Muscle layer of colon (tissue), 2 donors: ENCODE measurements around the gene SULF2.

Source experiments
- H3K27ac ChIP-seq: one replicate; pipeline ENCODE4 v1.7.0; 2013; ENCODE audit warnings: low read depth, mild to moderate bottlenecking, low read length, moderate library complexity
- H3K27me3 ChIP-seq, 2 donors: one replicate each; pipeline ENCODE4 v1.7.0; 2013; ENCODE audit warnings: low read length in 2 of 2, mild to moderate bottlenecking in 2 of 2; ENCODE audit not compliant: insufficient read depth in 2 of 2, control insufficient read depth in 1 of 2
- H3K36me3 ChIP-seq: one replicate; pipeline ENCODE4 v1.7.0; 2013; ENCODE audit warnings: mild to moderate bottlenecking, low read length; ENCODE audit not compliant: insufficient read depth
- H3K4me1 ChIP-seq: one replicate; pipeline ENCODE4 v1.7.0; 2013; ENCODE audit warnings: mild to moderate bottlenecking, low read length; ENCODE audit not compliant: insufficient read depth
- H3K4me3 ChIP-seq, 2 donors: one replicate each; pipeline ENCODE4 v1.7.0; 2013; ENCODE audit warnings: low read length in 2 of 2, low read depth in 1 of 2, mild to moderate bottlenecking in 1 of 2, moderate library complexity in 1 of 2
- H3K9ac ChIP-seq: one replicate; pipeline ENCODE4 v1.7.0; 2013; ENCODE audit warnings: low read length
- H3K9me3 ChIP-seq: one replicate; pipeline ENCODE4 v1.7.0; 2013; ENCODE audit warnings: mild to moderate bottlenecking, low read length
- donor health status: abdominal sarcoma.
- donor health status: Adenocarcinoma of cecum.

SULF2 gene

DNA sequence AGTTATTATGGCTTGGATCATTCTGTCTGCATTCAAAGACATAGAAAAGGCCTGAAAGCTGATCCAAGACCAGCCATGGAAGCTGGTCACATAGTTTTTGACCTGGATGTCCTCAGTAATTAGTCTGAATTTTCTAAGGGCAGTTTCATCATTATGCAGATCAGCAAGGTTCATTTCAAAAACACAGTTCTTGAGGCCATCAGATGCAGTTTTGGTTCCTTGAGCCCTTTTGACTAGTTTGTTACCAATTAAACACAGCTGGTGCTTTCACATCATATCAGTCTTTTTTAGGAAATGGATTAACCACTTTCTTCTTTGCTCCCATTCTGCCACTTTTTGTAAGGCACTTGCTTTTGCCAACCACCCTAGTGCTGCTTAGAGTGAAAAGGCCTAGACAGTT lies 154.2 kb downstream of the SULF2 start:
- no peak overlapping the region for H3K9ac ChIP-seq
- no peak overlapping the region for H3K27ac ChIP-seq
- no peaks in the 10 kb centered on the region for H3K27me3 ChIP-seq
- peaks cover 27% of the 10 kb centered on the region for H3K36me3 ChIP-seq
- no peak overlapping the region for H3K4me3 ChIP-seq
- H3K4me1 ChIP-seq, result no peaks in the 10 kb centered on the region
- no peaks in the 10 kb centered on the region for H3K9me3 ChIP-seq

- Histone ChIP-seq H3K9me3 (no peaks in the 10 kb centered on the region), H3K27ac (no peak overlapping the region), H3K36me3 (peaks cover 19% of the 10 kb centered on the region), H3K4me1 (no peaks in the 10 kb centered on the region), H3K27me3 (no peaks in the 10 kb centered on the region), H3K4me3 (no peak overlapping the region), H3K9ac (no peak overlapping the region)
Observed at GRCh38 chr20:47629907-47630306, 155.4 kb downstream of the SULF2 start.

GRCh38 chr20:47627540-47627939 lies 157.7 kb downstream of the SULF2 start:
- Histone ChIP-seq H3K9me3 (no peaks in the 10 kb centered on the region), H3K9ac (no peak overlapping the region), H3K36me3 (peaks cover 13% of the 10 kb centered on the region), H3K4me1 (no peaks in the 10 kb centered on the region), H3K27me3 (no peaks in the 10 kb centered on the region), H3K4me3 (no peak overlapping the region), H3K27ac (no peak overlapping the region)

GRCh38 chr20:47623206-47623605 lies 162.1 kb downstream of the SULF2 start:
- no peaks in the 10 kb centered on the region for H3K27me3 ChIP-seq
- no peak overlapping the region for H3K4me3 ChIP-seq
- H3K9ac ChIP-seq, result no peak overlapping the region
- peaks cover 9% of the 10 kb centered on the region for H3K36me3 ChIP-seq
- no peaks in the 10 kb centered on the region for H3K9me3 ChIP-seq
- H3K27ac ChIP-seq, result no peak overlapping the region
- H3K4me1 ChIP-seq, result no peaks in the 10 kb centered on the region

DNA sequence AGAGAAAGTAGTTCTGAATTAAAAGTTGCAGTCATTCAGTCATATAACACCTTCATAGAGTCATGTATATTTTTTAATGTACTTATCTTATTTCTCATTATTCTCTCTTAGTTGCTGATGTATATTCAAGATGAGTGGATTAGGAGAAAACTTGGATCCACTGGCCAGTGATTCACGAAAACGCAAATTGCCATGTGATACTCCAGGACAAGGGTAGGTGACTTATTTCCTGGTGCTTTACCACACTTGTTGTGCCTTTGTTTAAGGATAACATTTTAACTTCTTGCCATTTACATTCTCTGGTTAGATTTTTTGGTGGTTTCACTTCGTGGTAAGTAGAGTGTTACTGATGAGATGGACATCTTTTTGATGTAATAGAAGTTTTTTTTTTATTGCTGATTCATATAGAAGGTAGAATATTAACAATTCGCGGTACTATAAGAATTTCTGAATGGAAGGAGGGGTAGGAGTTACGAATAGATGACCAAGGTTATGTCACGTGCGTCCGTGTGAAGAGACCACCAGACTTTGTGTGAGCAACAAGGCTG lies 163.1 kb downstream of the SULF2 start:
- no peak overlapping the region for H3K9ac ChIP-seq
- H3K27me3 ChIP-seq, result no peaks in the 10 kb centered on the region
- H3K4me3 ChIP-seq, result no peak overlapping the region
- H3K4me1 ChIP-seq, result no peaks in the 10 kb centered on the region
- peaks cover under 1% of the 10 kb centered on the region for H3K36me3 ChIP-seq
- no peak overlapping the region for H3K27ac ChIP-seq
- no peaks in the 10 kb centered on the region for H3K9me3 ChIP-seq

GRCh38 chr20:47620808-47621805 lies 164.2 kb downstream of the SULF2 start:
- no peaks in the 10 kb centered on the region for H3K36me3 ChIP-seq
- H3K27me3 ChIP-seq, result no peaks in the 10 kb centered on the region
- no peak overlapping the region for H3K4me3 ChIP-seq
- H3K27ac ChIP-seq, result no peak overlapping the region
- no peaks in the 10 kb centered on the region for H3K9me3 ChIP-seq
- H3K9ac ChIP-seq, result no peak overlapping the region
- no peaks in the 10 kb centered on the region for H3K4me1 ChIP-seq

DNA sequence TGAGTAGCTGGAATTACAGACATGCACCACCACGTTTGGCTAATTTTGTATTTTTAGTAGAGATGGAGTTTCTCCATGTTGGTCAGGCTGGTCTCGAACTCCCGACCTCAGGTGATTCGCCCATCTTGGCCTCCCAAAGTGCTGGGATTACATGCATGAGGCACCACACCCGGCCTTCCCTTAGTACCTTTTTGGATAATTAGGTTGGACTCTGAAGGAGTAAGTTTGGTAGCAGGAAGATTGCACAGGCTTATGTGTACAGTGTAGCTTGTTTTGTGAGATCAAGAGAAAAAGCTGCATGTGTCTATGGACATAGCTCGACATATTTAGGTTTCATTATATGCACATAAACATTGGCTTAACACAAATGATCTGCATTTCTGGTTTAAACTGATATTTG lies 166.8 kb downstream of the SULF2 start:
- Histone ChIP-seq H3K4me1 (no peaks in the 10 kb centered on the region), H3K27ac (no peak overlapping the region), H3K9me3 (no peaks in the 10 kb centered on the region), H3K27me3 (no peaks in the 10 kb centered on the region), H3K9ac (no peak overlapping the region), H3K36me3 (no peaks in the 10 kb centered on the region), H3K4me3 (no peak overlapping the region)

DNA sequence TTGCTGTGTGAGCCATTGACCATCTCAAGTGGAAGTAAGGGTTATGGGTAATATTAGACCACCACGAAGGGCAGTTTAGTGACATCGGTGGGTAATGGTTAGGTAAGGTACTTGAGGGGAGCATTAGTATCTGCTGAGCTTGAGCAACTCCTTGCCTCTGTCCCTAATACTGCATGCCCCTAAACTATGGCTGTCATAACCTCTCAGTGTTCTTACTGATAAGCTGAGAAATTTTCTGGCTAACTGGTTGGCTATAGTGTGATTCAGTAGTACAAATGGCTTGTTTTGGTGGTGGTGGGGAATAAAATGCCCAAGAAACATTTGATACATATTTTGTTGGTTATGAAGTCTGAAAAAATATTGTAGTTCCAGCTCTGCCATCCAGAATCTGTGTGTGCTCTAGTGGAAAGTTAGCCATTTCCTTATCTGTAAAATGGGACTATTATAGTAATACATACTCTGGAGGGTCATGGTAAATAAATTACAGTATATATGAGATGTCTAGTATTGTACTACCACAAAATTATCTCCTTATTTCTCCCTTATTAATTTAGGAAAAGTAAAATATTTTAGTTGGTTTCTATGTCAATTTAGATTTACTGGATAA lies 170.5 kb downstream of the SULF2 start:
- Histone ChIP-seq H3K36me3 (no peaks in the 10 kb centered on the region), H3K9ac (no peak overlapping the region), H3K4me3 (no peak overlapping the region), H3K27me3 (no peaks in the 10 kb centered on the region), H3K9me3 (no peaks in the 10 kb centered on the region), H3K4me1 (no peaks in the 10 kb centered on the region), H3K27ac (no peak overlapping the region)

DNA sequence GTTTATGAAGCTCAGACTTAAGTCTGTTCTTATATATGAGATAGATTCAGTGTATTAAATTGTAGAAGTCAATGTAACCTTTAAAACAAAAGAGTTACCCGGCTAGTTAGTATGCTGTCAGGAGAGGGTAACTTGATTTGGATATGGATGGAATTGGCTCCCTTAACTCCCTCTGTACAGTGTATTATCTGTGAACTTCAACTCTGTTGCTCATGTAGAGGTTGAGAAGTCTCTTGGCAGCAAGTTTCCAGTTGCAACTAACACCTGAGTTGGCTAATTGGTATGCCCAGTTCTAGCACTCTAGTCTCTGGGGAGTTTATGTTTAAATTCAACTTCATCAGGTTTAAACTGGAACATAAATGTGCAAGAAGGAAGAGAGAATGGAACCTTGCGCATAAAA lies 172.6 kb downstream of the SULF2 start:
- H3K9ac ChIP-seq, result no peak overlapping the region
- H3K4me1 ChIP-seq, result no peaks in the 10 kb centered on the region
- H3K36me3 ChIP-seq, result no peaks in the 10 kb centered on the region
- H3K27ac ChIP-seq, result no peak overlapping the region
- H3K4me3 ChIP-seq, result no peak overlapping the region
- no peaks in the 10 kb centered on the region for H3K27me3 ChIP-seq
- no peaks in the 10 kb centered on the region for H3K9me3 ChIP-seq

- H3K27me3 ChIP-seq, result no peaks in the 10 kb centered on the region
- H3K27ac ChIP-seq, result no peak overlapping the region
- H3K9me3 ChIP-seq, result no peaks in the 10 kb centered on the region
- no peaks in the 10 kb centered on the region for H3K4me1 ChIP-seq
- no peaks in the 10 kb centered on the region for H3K36me3 ChIP-seq
- no peak overlapping the region for H3K4me3 ChIP-seq
- no peak overlapping the region for H3K9ac ChIP-seq
Observed at GRCh38 chr20:47611785-47612184, 173.5 kb downstream of the SULF2 start.

DNA sequence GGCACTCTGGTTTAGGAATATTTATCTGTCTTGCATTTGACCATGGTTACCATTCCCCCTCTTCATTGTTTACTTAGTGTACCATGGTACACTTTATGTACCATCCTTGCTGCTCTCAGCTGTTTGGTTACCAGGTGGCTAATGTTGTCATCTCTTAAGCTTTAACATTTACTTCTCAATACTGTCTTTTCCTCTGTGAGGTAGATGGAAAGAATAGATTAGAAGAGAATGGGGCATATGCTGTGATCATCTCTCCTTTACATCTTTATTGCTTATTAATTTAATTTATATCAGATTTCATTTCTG lies 174.4 kb downstream of the SULF2 start:
- Histone ChIP-seq H3K4me1 (no peaks in the 10 kb centered on the region), H3K9ac (no peak overlapping the region), H3K27ac (no peak overlapping the region)

More for the DNA sequence above, 174.4 kb downstream of the SULF2 start:
- Histone ChIP-seq H3K9me3 (no peaks in the 10 kb centered on the region), H3K27me3 (no peaks in the 10 kb centered on the region), H3K36me3 (no peaks in the 10 kb centered on the region), H3K4me3 (no peak overlapping the region)
